Measurements from ENCODE around the gene RNF157. TPM values are rescaled to one million over a fixed set of nuclear protein-coding genes. Genes with fewer than 3 reads are reported as not detected.

RNF157 gene
- total RNA-seq, 1 experiment from 2014 or later, result 0.86 TPM

DNA sequence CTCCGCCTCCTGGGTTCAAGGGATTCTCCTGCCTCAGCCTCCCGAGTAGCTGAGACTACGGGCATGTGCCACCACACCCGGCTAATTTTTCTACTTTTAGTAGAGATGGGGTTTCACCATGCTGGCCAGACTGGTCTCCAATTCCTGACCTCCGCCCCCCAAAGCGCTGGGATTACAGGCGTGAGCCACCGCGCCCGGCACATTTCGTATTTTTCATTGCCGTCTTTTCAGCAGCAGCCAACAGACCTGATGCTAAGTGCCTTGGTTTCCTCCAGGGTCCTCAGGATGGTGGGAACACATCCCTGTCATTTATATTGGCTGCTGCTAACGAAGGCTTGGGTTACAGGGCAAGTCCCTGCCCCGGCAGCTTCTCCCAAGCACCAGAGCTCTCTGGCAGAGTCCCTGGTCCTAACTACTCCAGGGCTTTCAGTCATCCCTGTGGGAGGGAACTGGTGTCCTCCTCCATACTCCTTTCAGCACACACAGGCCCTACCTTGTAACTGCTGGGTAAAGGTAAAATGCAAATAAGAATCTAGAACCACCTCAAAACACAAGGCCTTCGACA, 1.5 kb upstream of the RNF157 start (continued):
- no peak for TF ChIP-seq TCF7L2 (IDR thresholded peaks at IDR 0.05; ENCODE audit: borderline replicate concordance, extremely low read depth, insufficient read depth, insufficient read length)
- TF ChIP-seq, protein P1, sequence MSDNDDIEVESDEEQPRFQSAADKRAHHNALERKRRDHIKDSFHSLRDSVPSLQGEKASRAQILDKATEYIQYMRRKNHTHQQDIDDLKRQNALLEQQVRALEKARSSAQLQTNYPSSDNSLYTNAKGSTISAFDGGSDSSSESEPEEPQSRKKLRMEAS (IDR thresholded peaks at IDR 0.05), result no peak
- no peak for TF ChIP-seq CEBPB (IDR thresholded peaks at IDR 0.05; ENCODE audit: low read depth)
- TF ChIP-seq RAD21 (IDR thresholded peaks at IDR 0.05; ENCODE audit: low read depth), result no peak

DNA sequence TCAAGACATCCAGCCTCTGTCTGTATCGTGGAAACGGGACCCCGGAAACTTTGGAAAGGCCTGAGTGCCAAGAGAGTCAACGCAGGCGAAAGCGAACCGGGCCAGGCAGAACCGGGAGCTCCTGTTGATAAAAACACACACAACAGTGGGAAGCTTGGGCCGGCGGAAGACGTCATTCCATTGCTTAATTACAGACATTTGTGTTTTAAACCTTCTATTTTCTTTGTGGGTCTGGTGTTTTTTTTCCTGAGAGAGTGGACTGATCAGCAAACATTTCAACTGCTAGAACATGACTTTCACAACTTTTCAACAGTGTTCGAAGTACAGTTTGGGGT, 878 bp upstream of the RNF157 start:
- no peaks in the 10 kb centered on the region for H3K27me3 ChIP-seq (ENCODE audit: insufficient read depth, low read length)
- peak overlapping the region; percentile 97 for H3K4me2 ChIP-seq (ENCODE audit: low read length)
- ChIA-PET CTCF (interaction anchor here (0.6 kb wide), 1 partner anchor 193 kb away, joined by 6 read pairs; no protein-coding TSS in a partner anchor), POLR2A (no interaction called here), RAD21 (ENCODE audit: low non-redundant PET in 1 of 2, low total read pairs in 2 of 2, uncharacterized antibody in 2 of 2, unreplicated experiment in 2 of 2) (no interaction called here)
- H4K20me1 ChIP-seq (ENCODE audit: insufficient read depth), result no peaks in the 10 kb centered on the region
- H3K4me3 ChIP-seq (replicated peaks in 1 of 2; ENCODE audit: low read depth in 1 of 2, low read length in 2 of 2), result peak overlapping the region; percentile 48 to 61
- BruUV-seq (replicated peaks), result TSS peak; percentile 85
- no peak for TF ChIP-seq RAD21 (IDR thresholded peaks at IDR 0.05; ENCODE audit: low read depth)
- TF ChIP-seq EZH2 (IDR thresholded peaks at IDR 0.05), result no peak
- TF ChIP-seq YY1 (IDR thresholded peaks at IDR 0.05; ENCODE audit: extremely low read depth, insufficient replicate concordance, low read depth, low read length), result no peak
- TF ChIP-seq CBX3 (IDR thresholded peaks at IDR 0.05; ENCODE audit: low read depth), result no peak
- TF ChIP-seq SRF (IDR thresholded peaks at IDR 0.05; ENCODE audit: low read depth), result no peak
- TF ChIP-seq FOSL1 (IDR thresholded peaks at IDR 0.05; ENCODE audit: low read depth), result no peak
- TF ChIP-seq TCF7L2 (IDR thresholded peaks at IDR 0.05; ENCODE audit: borderline replicate concordance, extremely low read depth, insufficient read depth, insufficient read length), result no peak
- intact Hi-C loops (cut with micrococcal nuclease), result no loop called here
- H3K9me3 ChIP-seq (ENCODE audit: control insufficient read depth in 1 of 2, insufficient read depth in 1 of 2, low read depth in 1 of 2, low read length in 2 of 2), result no peaks in the 10 kb centered on the region
- H3K9me2 ChIP-seq (ENCODE audit: insufficient read depth), result no peaks in the 10 kb centered on the region
- no peak for DNase-seq (ENCODE audit: low read depth, low spot score)
- H3K4me1 ChIP-seq (ENCODE audit: control insufficient read depth in 1 of 2, insufficient read depth in 2 of 2, low read length in 2 of 2), result peaks cover 3 to 16% of the 10 kb centered on the region in 2 experiments; a peak in 3 of 4 replicates
- H3K36me3 ChIP-seq (ENCODE audit: control insufficient read depth in 1 of 2, insufficient read depth in 2 of 2, low read length in 2 of 2), result no peaks in the 10 kb centered on the region
- no peak overlapping the region; the same call in 1 of the 2 replicates for H3K27ac ChIP-seq (ENCODE audit: low read depth, low read length)
- no peak for ATAC-seq
- H3K79me2 ChIP-seq (ENCODE audit: insufficient read depth, low read length), result no peaks in the 10 kb centered on the region
- H3K9ac ChIP-seq (ENCODE audit: low read length), result peak overlapping the region; percentile 56
- peak overlapping the region; percentile 99 for H2AFZ ChIP-seq (ENCODE audit: low read depth, low read length, poor library complexity, severe bottlenecking)

Data from HCT116 (cell line).